Measurements from ENCODE around the gene DUSP11.
A peak's percentile ranks its signal among the peaks of the same experiment; 100 is the strongest.
"Not testable (repeated sequence)": the region's sequence is repeated elsewhere in the genome, so short reads cannot be mapped to it uniquely, and the experiment has no call there.

DUSP11 gene

GRCh38 chr2:73772819-73773218 lies 7.1 kb downstream of the DUSP11 start:
- DNase-seq (ENCODE audit: low spot score): no peak

- no peak for DNase-seq (ENCODE audit: low spot score)
Observed at GRCh38 chr2:73770725-73771124, 9.2 kb downstream of the DUSP11 start.

DNA sequence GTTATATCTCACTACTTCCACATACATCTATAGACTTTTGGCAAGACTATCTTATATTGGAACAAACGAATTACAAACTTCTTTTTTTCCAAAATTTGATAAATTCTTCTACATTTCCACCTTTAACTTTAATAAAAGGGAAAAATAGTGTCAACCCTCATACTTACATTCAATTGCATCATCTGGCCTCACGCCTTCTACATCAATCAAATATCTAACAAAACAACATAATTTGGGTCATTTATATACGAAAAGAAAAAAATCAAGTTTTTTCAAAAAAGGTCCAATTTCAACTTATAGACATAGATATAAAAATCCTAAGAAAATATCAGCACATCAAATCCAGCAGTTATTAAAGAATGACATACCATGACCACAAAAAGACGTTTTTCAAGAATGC lies 12.9 kb downstream of the DUSP11 start:
- no peak for DNase-seq (ENCODE audit: low spot score)

GRCh38 chr2:73766349-73766748 lies 13.6 kb downstream of the DUSP11 start:
- DNase-seq (ENCODE audit: low spot score): no peak

DNA sequence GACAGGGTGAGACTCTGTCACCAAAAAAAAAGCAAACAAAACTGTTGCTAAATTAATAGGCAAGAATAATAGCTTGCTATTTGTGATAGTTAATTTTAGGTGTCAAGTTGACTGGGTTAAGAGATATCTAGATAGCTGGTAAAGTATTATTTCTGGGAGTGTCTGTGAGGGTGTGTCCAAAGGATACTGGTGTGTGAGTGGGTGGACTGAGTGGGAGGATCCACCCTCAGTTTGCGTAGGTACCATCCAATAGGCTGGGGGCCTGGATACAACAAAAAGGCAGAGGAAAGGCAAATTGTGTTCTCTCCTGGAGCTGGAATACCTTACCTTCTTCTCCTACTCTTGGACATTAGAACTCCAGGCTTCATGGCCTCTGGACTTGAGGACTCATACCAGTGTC lies 15.0 kb downstream of the DUSP11 start:
- no peak for DNase-seq (ENCODE audit: low spot score)

GRCh38 chr2:73762571-73762970 lies 17.3 kb downstream of the DUSP11 start:
- DNase-seq (ENCODE audit: low spot score): no peak

- no peak for DNase-seq (ENCODE audit: low spot score)
Observed at GRCh38 chr2:73759904-73760303, 20.0 kb downstream of the DUSP11 start.

DNA sequence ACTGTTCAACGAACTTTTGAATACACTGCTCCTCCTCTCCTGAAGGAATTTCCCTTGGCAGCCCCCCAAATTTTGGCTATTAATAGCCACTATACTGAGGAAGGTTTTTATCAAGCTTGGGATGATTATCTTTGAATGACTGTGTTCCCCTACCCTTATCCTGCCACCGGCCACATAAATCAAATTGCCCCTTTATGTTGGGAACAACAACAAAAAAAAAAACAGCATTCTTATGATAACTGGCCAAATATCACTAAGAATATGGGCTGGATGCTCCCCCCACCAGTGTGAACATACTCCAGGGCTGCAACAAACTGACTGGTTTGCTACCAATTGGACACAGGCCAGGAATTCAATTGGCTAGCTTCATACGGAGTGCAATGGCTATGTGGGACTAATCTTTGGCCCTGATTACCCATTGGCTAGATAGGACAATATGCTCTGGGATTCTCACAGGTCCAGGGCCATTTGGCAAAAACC lies 20.6 kb downstream of the DUSP11 start:
- DNase-seq (ENCODE audit: low spot score): no peak

DNA sequence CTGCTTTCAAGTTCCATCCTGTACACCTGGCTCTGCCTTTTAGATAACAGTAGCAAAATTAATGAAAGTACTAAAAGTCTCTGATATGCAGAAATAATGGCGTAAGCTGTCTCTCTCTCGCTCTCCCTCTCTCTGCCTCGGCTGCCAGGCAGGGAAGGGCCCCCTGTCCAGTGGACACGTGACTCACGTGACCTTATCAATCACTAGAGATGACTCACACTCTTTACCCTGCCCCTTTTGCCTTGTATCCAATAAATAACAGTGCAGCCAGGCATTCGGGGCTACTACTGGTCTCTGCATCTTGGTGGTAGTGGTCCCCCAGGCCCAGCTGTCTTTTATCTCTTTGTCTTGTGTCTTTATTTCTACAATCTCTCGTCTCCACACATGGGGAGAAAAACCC lies 25.6 kb downstream of the DUSP11 start:
- DNase-seq (ENCODE audit: low spot score): not testable (repeated sequence)

- no peak for DNase-seq (ENCODE audit: low spot score)
Observed at GRCh38 chr2:73749314-73749713, 30.6 kb downstream of the DUSP11 start.

- DNase-seq (ENCODE audit: low spot score): no peak
Observed at GRCh38 chr2:73746877-73747208, 33.1 kb downstream of the DUSP11 start.

DNA sequence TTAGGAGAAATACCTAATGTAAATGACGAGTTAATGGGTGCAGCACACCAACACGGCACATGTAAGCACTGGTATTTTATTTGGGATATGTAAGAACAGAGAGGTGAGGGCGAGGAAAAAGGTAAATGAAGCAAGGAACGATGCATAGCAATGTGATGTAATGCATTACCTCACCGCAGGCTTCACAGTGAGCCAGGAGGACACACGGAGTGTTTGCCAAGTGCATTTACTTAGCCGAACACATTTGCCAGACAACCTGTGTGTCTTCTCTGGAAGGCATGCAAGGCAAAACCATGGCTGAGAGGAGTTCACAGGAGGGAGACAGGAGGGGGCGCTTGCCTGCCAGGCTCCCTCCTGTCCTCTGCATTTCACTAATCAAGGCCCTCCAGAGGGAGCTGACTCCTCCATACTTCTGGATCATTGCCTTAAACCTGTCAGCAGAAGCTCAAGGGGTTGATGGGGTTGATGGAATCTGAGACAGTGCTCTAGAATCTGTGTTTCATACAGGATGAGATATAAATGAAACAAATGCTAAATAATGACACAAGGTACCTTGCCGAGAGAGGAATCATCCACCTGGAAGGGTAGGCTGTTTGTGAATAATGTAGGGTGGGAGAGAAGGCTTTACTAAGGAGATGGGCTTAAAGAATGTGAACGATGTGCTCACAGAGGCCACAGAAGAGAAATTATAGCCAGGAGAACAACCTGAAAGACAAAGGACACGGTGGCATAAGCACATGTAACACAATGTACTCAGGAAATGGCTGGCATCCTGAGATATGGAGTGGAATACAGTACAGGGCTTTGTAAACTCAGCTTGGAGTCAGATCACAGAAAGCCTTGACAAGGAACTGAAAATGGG lies 33.7 kb downstream of the DUSP11 start:
- no peak for DNase-seq (ENCODE audit: low spot score)

- DNase-seq (ENCODE audit: low spot score): no peak
Observed at GRCh38 chr2:73740767-73741166, 39.1 kb downstream of the DUSP11 start.

DNA sequence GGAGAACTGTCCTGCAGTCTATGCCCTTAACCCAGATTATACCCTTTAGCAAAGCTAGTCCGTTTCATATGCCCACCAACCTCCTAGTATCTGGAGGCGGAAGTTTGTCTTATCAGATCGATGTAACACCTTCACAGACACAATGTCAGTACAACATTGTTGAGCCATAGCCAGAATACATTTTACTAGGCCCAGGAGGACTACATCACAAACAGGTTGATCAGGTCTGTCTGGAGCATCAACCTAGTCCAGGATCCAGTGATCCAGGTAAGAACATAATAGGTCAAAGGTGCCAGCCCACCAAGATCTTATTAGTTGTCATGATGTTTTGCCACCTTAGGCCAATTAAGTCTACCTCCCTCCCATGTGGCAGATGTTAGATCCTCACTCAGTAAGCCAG lies 40.8 kb downstream of the DUSP11 start:
- DNase-seq (ENCODE audit: low spot score): no peak

DNA sequence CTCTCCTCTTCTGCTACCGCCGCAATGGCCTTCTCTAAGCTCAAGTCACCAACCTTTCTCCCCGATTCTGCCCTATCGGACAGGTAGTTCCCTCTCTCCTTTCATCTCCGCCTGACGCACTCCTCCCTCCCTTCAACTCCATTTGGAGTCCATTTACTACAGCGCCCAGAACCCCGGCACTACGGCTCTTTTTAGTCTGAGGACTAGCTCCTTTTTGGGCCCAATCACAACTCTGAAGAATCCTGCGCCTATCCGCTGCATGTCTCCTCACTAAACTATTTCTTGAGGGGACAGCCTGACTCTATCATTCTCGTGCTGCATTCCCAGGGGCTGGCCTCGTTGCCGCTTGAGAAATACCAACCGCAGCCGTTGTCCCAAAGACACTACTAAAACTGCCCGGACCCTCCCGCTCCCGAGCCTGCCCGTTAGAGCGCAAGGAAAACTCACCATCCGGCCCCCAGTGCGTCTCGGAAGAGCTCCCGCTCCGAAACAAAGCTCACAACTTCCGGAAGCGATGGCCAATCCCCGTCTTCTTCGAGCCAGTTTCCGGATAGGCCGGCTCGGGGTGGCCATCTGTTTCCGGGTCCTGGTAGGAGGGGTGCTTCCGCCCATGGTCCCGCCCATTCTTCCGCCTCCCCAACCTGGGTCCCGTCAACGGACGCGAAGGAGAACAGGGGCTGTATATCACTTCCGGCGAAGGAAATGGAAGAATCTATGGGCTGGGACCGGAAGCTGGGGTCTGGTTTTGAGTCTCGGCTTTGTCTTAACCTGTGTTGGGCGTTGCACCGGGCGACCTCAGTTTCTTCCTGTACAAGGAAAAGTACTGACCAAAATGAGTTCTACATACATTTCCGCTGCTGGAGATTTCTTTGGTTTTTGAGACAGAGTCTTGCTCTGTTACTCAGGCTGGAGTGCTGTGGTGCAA lies 42.8 kb downstream of the DUSP11 start, which contains the start of gene TPRKB:
TPRKB (minus strand) TSS at position 491 of the 925 bp plus-strand sequence. CDS start 2,776 bp downstream, outside the sequence.
- peak; percentile 92 for DNase-seq (ENCODE audit: low spot score)

- DNase-seq (ENCODE audit: low spot score): no peak
Observed at GRCh38 chr2:73736378-73736777, 43.5 kb downstream of the DUSP11 start.

DNA sequence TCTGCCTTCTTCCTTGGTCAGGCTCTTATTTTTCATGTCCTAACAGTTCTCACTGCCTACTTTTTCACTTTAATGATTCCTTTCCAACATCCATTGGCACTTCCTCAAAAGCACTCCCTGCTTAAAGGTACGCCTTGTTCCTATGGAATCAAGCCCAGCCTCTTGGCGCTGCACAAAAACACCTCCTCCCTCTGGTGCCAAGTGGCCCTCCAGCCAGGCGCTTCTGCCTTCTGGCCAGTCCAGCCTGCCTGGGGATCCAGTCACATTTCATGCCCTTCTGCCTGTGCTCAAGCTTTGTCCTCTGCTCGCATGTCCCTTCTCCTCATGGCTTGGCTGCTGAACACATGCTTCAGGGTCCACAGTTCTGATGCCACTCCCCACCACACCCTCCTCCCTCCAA lies 49.1 kb downstream of the DUSP11 start:
- no peak for DNase-seq (ENCODE audit: low spot score)

DNA sequence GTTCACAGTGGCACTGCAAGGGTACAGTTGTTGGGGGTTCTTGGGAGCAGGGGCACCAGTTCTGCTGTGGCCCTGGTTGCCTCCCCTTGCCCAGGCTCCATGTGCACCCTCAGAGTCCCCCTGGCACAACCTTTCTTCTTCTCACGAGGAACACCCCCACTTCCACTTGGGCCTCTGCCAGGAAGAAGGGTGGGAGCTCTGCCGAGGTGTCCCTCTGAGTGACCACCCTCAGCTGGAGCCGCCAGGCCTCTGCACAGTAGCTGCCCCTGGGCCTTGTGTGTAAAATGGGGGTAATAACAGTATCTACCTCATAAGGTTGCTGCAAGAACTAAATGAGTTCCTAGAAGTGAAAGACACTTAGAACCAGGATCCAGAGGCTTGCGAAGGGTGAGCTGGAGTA lies 51.2 kb downstream of the DUSP11 start:
- no peak for DNase-seq (ENCODE audit: low spot score)

GRCh38 chr2:73728043-73728442 lies 51.9 kb downstream of the DUSP11 start:
- DNase-seq (ENCODE audit: low spot score): no peak

GRCh38 chr2:73726657-73727056 lies 53.2 kb downstream of the DUSP11 start:
- DNase-seq (ENCODE audit: low spot score): not testable (repeated sequence)

DNA sequence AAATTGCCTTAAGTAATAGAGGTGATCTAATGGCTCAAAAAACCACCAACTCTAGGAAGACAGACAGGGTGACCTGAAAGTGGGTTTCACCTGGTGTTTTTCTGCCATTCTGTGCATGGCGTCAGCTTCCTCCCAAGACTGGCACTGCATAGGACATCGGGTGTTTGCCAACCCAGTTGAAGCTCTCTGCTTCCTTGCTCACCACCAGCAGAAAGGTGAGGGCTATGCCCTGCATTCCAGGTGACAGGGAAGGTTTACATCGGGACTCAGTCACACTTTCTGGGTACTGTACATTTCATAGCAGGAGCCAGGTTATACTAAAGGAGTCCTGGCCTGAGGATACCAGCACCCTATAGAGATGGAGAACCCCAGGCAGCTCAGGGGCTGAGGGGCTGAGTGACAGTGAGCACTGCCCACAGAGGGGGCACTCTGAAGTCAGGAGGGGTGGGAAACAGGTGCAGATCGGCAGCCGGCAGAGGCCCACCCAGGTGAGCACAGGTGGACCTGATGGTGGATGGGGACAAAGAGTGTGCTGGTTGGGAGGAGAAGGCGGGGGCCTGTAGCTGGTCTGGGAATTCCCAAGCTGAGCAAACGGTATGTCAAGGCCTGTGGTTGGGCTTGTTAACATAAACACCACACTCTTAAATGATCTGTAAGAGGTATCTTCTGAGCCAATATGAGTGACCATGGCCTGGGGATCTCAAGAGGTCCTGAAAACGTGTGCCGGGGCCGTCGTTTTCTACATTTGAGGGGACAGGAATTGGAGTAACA lies 60.9 kb downstream of the DUSP11 start:
- no peak for DNase-seq (ENCODE audit: low spot score)

- DNase-seq (ENCODE audit: low spot score): no peak
Observed at GRCh38 chr2:73718421-73718820, 61.5 kb downstream of the DUSP11 start.
